ENCODE results near the gene ACD.
"Not testable (repeated sequence)": the region's sequence is repeated elsewhere in the genome, so short reads cannot be mapped to it uniquely, and the experiment has no call there.

The ACD gene

GRCh38 chr16:67659675-67660563 is at the start of gene ACD:
TSS of gene ACD (minus strand) at chr16:67660260. CDS start at chr16:67660220, 40 bp downstream.
- peak; percentile 54 for DNase-seq

- DNase-seq: no peak
These were observed 49.0 kb upstream of the ACD start for GRCh38 chr16:67709050-67709449.

DNA sequence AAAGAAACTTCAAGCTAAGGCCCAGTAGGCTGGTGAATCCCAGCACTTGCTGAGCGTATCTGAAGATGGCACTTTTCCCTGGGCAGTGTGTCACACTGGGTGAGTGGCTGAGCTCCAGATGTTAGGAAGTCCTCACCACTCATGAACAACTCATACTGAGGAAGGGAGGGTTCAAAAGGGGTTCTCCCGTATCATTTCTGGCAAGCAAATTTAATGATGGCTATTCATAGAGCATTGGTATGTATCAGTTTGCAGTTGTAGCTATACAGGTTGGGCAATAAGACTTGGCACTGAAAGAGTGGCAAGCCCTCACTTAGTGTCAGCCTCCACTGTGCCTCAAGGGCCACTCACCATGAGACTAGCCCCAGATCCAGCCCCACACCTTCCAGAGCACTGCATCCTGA is 48.3 kb upstream of the ACD start:
- no peak for DNase-seq

DNA sequence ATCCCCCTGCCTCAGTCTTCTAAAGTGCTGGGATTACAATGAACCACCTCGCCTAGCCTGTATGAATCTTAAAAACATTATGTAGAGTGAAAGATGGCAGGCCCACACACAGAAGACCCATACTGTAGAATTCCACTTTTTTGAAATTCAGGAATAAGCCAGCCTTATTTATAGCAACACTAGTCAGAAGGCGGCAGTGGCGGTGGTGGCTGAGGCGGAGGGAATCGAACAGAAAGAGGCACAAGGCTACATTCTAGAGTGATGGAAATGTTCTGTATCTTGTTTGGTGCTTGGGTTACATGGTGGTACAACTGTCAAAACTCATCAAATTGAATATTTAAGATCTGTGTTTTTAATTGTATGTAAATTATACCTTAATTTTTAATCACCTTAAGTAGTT is 47.7 kb upstream of the ACD start:
- DNase-seq: no peak

DNA sequence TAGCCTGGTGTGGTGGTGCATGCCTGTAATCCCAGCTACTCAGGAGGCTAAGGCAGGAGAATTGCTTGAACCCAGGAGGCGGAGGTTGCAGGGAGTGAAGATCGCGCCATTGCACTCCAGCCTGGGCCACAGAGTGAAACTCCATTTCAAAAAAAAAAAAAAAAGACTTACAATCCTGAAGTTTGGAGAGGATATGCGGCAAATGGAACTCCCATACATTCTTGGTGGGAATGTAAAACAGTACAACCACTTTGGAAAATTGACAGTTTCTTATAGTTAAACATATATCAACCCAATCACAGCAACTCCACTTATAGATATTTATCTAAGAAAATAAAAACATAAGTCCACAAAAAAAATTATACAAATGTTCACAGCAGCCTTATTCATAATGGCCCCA is 47.1 kb upstream of the ACD start:
- no peak for DNase-seq

DNA sequence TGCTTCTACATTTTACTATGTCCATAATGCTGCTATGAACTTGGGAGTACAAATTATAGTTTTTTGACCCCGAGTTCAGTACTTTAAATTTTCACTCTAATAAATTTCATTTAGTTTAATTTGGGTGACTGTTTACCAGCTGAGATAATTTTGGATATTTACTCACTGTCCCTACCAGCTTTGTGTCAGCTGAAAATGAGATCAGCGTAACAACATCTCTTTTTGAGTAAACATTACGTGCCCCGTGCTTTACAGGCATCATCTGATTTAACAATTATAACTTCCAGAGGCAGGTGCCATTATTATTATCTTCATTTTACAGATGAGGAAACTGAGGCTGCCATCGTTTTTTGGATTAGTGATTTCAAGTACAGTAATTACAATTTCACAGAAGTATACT is 44.0 kb upstream of the ACD start:
- no peak for DNase-seq

GRCh38 chr16:67703626-67704025 is 43.6 kb upstream of the ACD start:
- no peak for DNase-seq

DNA sequence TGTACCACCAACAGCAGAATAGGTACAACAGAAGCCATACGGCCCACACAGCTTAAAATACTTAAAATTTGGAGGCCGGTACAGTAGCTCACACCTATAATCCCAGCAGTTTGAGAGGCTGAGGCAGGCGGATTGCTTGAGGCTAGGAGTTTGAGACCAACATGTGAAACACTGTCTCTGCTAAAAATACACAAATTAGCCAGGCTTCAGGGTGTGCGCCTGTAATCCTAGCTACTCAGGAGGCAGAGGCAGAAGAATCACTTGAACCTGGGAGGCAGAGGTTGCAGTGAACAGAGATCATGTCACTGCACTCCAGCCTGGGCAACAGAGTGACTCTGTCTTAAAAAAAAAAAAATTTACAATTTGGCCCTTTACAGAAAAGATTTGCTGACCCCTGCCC is 42.1 kb upstream of the ACD start:
- DNase-seq: no peak

GRCh38 chr16:67701420-67701819 is 41.4 kb upstream of the ACD start:
- DNase-seq: no peak

DNA sequence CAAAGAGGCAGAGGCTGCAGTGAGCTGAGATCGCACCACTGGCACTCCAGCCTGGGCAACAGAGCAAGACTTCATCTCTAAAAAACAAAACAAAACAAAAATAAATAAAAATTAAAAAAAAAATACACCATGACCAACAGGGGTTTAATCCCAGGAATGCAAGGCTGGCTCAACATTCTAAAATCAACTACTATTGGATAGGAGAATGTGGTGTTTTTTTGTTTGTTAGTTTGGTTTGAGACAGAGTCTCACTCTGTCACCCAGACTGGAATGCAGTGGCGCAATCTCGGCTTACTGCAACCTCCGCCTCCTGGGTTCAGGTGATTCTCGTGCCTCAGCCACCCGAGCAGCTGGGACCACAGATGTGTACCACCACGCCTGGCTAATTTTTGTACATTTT is 39.2 kb upstream of the ACD start:
- DNase-seq: no peak

DNA sequence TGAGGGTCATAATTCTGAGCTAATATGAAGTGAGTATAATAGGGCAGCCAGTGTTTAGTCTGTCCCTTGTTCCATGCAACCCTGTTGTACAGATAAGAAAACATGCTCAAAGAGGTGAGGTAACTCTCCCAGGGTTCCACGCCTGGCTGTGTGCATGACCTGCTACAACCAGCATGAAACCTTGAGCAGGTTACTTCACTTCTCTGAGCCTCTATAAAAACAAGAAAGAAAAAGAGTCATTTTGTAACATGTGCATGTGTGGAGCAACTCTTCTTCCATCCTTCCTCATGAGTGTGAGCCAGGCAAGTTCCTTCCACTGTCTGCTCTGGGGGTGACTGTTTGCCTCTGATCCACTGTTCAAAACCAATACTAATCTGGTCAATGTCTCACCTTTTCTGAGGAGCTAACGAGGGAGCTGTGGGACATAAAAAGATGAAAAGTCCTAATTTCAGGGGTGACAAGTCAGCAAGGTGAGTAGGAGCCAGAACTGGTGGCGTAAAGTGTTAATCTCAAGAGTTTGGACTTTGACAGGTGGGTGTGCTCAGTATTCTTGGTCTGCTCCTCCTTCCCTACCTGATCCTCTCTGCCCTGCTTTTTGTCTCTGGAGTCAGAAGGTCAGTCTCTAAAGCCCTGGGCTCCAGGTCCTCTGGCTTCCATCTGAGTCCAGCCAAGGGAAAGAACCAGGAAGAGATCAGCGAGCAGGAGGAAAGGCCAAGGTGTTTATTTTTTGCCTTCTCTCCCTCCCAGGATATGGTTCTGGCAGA is 37.5 kb upstream of the ACD start:
- DNase-seq: no peak

DNA sequence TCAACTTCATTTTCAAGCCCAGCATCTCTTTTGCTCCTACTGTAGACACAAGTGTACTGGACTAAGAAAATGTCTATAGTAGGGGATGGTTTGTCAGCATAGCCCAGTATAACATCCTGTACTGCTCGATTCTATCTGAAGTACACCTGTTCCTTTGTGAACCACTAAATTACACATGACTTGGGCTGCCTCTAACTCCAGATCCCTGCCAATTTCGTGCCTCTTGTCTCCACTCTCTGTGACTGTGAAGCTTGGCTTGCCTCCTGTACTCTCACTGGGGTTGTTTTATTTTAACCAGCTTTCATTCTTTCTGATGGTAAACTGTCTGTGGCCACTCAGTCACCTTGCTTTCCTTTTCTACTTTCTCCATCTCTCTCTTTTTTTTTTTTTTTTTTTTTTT is 34.6 kb upstream of the ACD start:
- no peak for DNase-seq

DNA sequence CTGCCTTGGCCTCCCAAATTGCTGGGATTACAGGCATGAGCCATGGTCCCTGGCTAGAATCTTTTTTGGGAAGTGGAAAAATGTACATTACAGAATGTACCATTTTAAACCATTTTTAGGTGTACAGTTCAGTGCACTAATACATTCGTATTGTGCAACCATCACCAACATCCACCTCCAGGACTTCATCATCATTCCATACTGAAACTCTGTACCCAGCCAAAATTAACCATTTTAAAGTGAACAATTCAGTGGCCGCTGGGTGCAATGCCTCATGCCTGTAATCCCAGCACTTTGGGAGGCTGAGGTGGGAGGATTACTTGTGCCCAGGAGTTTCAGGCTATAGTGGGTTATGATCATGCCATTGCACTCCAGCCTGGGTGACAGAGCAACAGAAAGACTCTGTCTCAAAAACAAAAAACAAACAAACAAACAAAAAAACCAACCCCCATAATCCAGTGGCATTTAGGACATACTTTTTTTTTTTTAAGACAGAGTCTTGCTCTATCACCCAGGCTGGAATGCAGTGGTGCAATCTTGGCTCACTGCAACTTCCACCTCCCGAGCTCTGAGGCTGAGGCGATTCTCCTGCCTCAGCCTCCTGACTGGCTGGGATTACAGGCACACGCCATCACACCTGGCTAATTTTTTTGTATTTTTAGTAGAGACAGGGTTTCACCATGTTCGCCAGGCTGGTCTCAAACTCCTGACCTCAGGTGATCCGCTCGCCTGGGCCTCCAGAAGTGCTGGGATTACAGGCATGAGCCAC is 33.6 kb upstream of the ACD start:
- not testable (repeated sequence) for DNase-seq

DNA sequence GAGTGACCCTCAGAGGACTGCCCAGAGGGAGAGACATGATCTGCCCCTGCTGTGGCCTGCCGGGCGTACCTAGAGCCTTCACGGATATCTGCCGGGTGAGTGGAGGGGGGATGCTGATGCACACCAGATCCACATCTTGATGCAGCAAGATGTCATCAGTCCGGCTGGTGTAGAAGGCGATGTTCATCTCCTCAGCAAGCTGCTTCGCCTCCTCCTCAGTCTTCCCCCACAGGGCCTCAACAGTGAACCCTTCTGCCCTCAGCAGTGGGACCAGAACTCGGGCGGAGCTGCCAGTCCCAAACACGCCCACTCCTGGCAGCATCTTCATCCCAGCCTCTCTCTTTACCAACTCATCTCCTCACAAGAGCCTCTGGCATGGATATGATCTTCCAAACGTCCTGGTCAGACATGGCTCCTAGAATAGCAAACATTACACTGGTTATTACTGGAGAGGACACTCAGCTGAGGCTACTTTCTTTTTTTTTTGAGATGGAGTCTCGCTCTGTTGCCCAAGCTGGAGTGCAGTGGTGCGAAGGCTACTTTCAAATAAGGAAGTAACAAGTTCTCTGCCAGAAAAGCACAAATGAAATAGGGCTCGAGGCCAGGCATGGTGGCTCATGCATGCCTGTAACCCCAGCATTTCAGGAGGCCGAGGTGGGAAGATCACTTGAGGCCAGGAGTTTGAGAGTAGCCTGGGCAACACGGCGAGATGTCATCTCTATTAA is 25.5 kb upstream of the ACD start:
- DNase-seq: no peak

DNA sequence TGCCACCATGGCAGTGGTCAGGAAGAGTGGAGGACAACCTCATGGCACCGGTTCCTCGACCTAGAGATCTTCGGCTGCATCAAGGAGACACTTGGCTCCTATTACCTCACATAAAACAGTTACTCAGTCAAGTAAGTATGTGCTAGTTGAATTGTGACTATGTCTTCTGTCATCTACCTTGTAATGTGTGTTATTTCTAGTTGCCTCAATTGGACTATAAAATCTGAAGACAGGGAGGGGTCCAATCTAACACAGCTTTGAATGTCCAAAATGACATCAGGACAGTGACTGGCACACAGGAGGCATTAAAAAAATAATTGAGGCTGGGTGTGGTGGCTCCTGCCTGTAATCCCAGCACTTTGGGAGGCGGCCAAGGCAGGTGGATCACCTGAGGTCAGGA is 23.7 kb upstream of the ACD start:
- DNase-seq: no peak

GRCh38 chr16:67679935-67680897 is 20.2 kb upstream of the ACD start:
- no peak for DNase-seq

DNA sequence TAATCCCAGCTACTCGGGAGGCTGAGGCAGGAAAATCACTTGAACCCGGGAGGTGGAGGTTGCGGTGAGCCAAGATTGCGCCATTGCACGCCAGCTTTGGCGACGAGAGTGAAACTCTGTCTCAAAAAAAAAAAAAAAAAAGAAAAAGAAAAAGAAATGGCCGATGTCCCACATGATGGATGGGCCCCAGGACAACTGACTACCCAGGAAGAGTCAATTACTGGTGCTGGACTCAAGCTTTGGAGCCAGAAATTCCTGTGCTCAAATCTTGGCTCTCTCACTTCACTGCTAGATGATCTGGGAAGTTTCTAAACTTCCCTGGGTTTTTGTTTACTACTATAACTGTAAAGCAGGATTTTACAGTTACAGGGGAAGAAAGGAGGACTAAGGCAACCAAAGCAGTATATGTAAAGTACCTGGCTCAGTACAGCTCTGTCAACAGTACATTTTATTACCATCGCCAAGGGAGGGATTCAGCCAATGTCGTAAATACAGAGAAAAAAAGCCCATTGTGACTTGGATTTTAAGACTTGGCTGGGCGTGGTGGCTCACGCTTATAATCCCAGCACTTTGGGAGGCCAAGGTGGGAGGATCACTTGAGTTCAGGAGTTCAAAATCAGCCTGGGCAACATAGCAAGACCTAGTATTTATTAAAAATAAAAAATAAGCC is 18.4 kb upstream of the ACD start:
- peak; percentile 84 for DNase-seq

- no peak for DNase-seq
These were observed 17.7 kb upstream of the ACD start for GRCh38 chr16:67677712-67678111.

DNA sequence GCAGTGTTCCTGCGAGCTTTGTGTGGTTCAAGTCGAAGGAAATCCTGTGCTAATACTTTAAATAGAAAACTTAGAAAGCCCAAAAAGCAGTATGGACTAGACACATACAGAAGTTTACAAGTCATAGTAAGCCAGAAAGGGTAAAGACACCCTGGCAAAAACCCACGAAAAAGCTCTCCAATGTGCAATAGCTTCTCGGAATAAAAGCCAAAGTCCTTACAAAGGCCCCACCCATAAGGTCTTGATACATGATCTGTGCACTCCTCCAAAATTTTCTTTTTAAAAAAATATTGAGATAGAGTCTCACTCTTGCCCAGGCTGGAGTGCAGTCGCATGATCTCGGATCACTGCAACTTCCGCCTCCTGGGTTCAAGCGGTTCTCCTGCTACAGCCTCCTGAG is 16.9 kb upstream of the ACD start:
- no peak for DNase-seq

DNA sequence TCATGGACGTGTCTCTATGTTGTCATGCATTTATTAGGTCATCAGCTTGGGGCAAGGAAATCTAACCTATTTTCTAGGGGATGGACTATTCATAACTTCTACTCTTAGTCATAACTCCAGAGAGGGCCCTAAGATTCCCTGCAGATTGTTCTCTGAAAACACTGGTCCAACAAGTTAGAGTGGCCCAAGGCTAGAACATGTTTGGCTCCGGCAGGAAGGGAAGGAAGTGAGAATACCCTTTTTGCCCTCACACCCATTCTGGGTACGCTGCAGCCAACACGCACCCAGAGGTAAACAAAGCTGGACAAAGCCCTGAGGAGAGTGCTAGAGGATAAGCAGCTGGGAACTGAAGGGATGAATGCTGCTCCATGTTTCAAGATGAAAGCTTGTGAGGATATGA is 16.5 kb upstream of the ACD start:
- no peak for DNase-seq

DNA sequence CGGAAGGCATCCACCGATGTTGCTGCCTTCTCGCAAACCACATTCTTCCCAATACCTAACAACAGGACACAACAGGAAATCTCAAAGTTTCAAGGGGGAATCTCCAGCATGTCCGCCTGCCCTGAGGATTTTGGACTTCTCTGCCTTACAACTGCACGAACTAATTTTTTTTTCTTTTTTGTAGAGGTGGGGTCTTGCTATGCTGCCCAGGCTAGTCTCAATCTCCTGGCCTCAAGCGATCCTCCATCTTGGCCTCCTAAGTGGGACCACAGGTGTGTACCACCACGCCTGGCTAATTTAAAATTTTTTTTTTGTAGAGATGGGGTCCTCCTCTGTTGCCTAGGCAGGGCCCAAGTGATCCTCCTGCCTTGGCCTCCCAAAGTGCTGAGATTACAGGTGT is 15.9 kb upstream of the ACD start:
- no peak for DNase-seq
